Suprapubic skin (tissue), 4 donors: ENCODE data around the gene ADAMTS8. TPM values are rescaled to one million over a fixed set of nuclear protein-coding genes. Genes with fewer than 3 reads are reported as not detected.

Experiments used
- DNase-seq, 2 donors: peaks; one replicate each; pipeline ENCODE4 v3.0.0-alpha.2; 2019; ENCODE audit warnings: low spot score in 2 of 2
- H3K27ac ChIP-seq: fragments of 200-600 bp; sonication (generic); one replicate; pipeline ENCODE4 v1.5.1; 2019
- H3K27me3 ChIP-seq: fragments of 200-600 bp; sonication (generic); one replicate; pipeline ENCODE4 v1.5.1; 2019
- H3K36me3 ChIP-seq: fragments of 200-600 bp; sonication (generic); one replicate; pipeline ENCODE4 v1.5.1; 2019
- H3K4me1 ChIP-seq: fragments of 200-600 bp; sonication (generic); one replicate; pipeline ENCODE4 v1.5.1; 2019
- H3K4me3 ChIP-seq: fragments of 200-600 bp; sonication (generic); one replicate; pipeline ENCODE4 v1.5.1; 2019; ENCODE audit warnings: mild to moderate bottlenecking
- H3K9me3 ChIP-seq: fragments of 200-600 bp; sonication (generic); one replicate; pipeline ENCODE4 v1.5.1; 2019
- CTCF ChIP-seq, 2 donors: fragments of 200-600 bp in 1 of 2; fragments of 450-650 bp in 1 of 2; sonication (generic) in 1 of 2; IDR thresholded peaks; one replicate each; pipeline ENCODE4 v1.5.1; 2016 to 2019; ENCODE audit warnings: antibody characterized with exemption in 2 of 2, mild to moderate bottlenecking in 1 of 2, moderate library complexity in 1 of 2
- EP300 ChIP-seq: sonication (generic); formaldehyde crosslinking; IDR thresholded peaks from one replicate; pipeline ENCODE4 v1.6.1; 2017; ENCODE audit warnings: antibody characterized with exemption
- POLR2A ChIP-seq, 2 donors: fragments of 450-650 bp; IDR thresholded peaks; one replicate each; pipeline ENCODE4 v1.6.1; 2017; ENCODE audit warnings: antibody characterized with exemption in 2 of 2, mild to moderate bottlenecking in 2 of 2, moderate library complexity in 2 of 2
- POLR2AphosphoS5 ChIP-seq, 3 donors: sonication (generic); formaldehyde crosslinking; IDR thresholded peaks; one replicate each; pipeline ENCODE4 v1.6.1; 2017; ENCODE audit warnings: antibody characterized with exemption in 3 of 3
- WGBS: methylation state at CpG from one replicate; pipeline ENCODE4 v1.1.5; 2018; 5-methylcytosine and 5-hydroxymethylcytosine counted together
- total RNA-seq, 4 donors: library from RNA; depleted of rRNA; stranded (reverse); fragments of >200 nt; gene quantifications; one replicate each; pipeline ENCODE4 v1.1.0, GENCODE V29; 2016

The ADAMTS8 gene
- total RNA-seq, 4 donors from 2014 or later: 0.30 to 0.72 (median 0.65) TPM

DNA sequence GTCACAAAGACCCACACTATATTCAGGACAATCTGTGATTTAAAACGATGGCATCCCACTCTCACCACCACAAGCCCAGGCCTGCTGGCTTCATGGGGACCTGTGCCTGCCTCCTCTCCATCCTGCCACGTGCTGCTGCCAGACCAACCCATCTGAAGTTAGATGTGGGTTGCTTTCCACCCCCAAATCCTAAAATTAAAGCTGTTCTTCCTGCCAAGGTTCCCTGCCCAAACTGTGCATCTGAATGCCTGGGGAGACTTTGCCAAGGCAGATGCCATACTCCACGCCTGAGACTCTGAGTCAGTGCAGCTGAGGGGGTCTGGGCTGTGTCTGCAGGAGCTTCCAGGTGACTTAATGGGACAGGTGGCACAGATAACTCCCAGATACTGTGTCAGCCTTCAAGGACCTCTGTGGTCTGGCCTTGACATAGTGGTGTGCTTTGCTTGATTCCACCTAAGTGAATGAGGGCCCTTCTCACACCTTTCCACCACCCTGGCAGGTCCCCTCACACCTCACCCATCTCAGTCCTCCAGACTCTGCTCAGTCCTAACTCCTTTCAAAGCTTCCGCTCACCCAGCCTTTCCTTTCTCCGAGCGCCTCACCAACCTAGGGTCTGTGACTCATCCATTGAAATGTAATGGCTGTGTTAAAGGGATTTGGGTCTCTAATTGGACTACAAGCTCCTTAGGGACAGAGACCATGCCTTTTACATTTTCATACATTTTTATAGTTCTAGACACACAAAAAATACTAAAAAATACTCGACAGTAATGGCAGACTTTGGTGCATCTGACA, 18.6 kb downstream of the ADAMTS8 start:
- Histone ChIP-seq H3K36me3 (no peaks in the 10 kb centered on the region), H3K27ac (no peak overlapping the region), H3K27me3 (no peaks in the 10 kb centered on the region), H3K9me3 (no peaks in the 10 kb centered on the region), H3K4me1 (peaks cover 12% of the 10 kb centered on the region), H3K4me3 (no peak overlapping the region)
- TF ChIP-seq POLR2AphosphoS5 (IDR thresholded peaks at IDR 0.05) (no peak), POLR2A (IDR thresholded peaks at IDR 0.05) (no peak), EP300 (no peak), CTCF (IDR thresholded peaks at IDR 0.05) (no peak)
- DNase-seq: no peak
- WGBS: 75% methylated on average over 6 of the region's 7 CpGs

DNA sequence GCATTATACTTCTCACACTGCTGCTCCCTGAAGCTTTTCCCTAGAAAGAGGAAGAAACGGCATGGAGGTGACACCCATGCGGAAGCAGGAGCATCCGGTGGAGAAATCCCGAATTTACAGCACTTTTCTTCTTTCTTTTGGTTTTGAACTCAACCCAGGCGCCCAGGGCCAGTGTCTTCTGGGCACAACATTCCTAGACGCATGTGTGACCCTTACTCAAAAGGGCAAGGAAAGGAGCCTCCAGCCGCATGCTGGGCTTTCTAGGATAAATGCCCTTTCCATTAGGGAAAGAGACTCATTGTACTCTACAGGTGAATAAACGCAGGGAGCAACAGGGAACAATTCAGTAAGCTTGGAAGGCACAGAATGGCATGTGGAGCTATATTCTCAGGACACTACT, 19.5 kb downstream of the ADAMTS8 start:
- Histone ChIP-seq H3K9me3 (no peaks in the 10 kb centered on the region), H3K36me3 (no peaks in the 10 kb centered on the region), H3K4me3 (no peak overlapping the region), H3K27me3 (no peaks in the 10 kb centered on the region), H3K27ac (no peak overlapping the region), H3K4me1 (peaks cover 12% of the 10 kb centered on the region)
- DNase-seq: no peak
- 91% methylated on average over 8 of the region's 8 CpGs for WGBS
- TF ChIP-seq POLR2A (IDR thresholded peaks at IDR 0.05): no peak
- no peak for TF ChIP-seq EP300
- TF ChIP-seq POLR2AphosphoS5 (IDR thresholded peaks at IDR 0.05): no peak
- no peak for TF ChIP-seq CTCF (IDR thresholded peaks at IDR 0.05)

DNA sequence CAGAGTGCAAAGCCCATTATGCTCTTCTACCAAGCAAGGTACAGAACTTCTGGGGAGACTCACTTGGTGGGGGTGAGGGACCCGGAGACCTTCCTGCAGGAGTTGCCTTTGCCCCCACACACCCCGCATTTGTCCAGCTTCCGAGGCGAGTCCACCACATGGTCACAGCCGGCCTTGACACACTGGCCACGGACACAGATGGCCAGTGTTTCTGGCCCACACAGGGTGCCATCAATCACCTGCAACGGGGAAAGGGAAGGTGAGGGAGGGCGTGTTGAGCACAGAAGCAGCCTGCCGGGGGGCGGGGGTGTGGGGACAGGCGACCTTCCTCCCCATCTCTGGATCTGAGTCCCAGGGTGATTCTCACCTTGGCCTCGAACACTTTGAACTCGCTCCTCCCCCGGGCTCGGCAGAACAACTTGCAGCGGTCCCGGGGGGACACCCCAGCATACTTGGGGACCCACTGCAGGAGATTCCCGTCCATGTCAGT, 20.0 kb downstream of the ADAMTS8 start:
- H3K36me3 ChIP-seq: no peaks in the 10 kb centered on the region
- TF ChIP-seq POLR2A (IDR thresholded peaks at IDR 0.05) (no peak), POLR2AphosphoS5 (IDR thresholded peaks at IDR 0.05) (no peak), EP300 (no peak), CTCF (IDR thresholded peaks at IDR 0.05) (no peak)
- no peak overlapping the region for H3K27ac ChIP-seq
- no peaks in the 10 kb centered on the region for H3K27me3 ChIP-seq
- peaks cover 13% of the 10 kb centered on the region for H3K4me1 ChIP-seq
- no peaks in the 10 kb centered on the region for H3K9me3 ChIP-seq
- 95% methylated on average over 9 of the region's 18 CpGs for WGBS
- H3K4me3 ChIP-seq: no peak overlapping the region
- DNase-seq: no peak

DNA sequence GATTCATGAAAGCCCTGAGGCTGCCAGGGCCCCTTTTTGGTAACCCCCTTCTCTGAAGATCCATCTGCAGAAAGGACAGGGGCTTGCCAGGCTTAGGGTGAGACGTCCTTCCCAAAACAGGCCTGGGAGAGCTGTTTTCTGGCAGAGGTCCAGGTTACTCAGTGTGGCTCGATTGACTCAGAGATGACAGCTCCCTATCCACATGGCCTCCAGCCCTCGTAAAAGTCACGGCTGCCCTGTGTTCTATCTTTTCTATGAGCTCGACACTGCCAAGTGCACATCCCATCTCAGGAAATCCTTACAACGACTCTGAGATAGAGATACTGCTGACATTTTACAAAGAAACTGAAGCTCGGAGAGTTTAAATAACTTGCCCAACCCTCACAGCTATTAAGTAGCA, 20.4 kb downstream of the ADAMTS8 start:
- H3K27ac ChIP-seq: no peak overlapping the region
- WGBS: 49% methylated on average over 7 of the region's 7 CpGs

More for the DNA sequence above, 20.4 kb downstream of the ADAMTS8 start:
- Histone ChIP-seq H3K9me3 (no peaks in the 10 kb centered on the region), H3K36me3 (no peaks in the 10 kb centered on the region), H3K4me3 (no peak overlapping the region), H3K4me1 (peaks cover 11% of the 10 kb centered on the region), H3K27me3 (no peaks in the 10 kb centered on the region)
- no peak for DNase-seq
- TF ChIP-seq POLR2AphosphoS5 (IDR thresholded peaks at IDR 0.05): no peak
- TF ChIP-seq CTCF (IDR thresholded peaks at IDR 0.05): no peak
- no peak for TF ChIP-seq EP300
- no peak for TF ChIP-seq POLR2A (IDR thresholded peaks at IDR 0.05)
